NOMO-1 treated with dmso at 0.1 percent for 144 hours (cell line): ENCODE measurements around the gene TRIM17.
"Not testable (repeated sequence)": the region's sequence is repeated elsewhere in the genome, so short reads cannot be mapped to it uniquely, and the experiment has no call there.

ENCODE experiments used
- DNase-seq: peaks from one replicate; lab custom pipeline; 2025; ENCODE audit not compliant: unreplicated experiment; lab: John Stamatoyannopoulos, UW

The TRIM17 gene

DNA sequence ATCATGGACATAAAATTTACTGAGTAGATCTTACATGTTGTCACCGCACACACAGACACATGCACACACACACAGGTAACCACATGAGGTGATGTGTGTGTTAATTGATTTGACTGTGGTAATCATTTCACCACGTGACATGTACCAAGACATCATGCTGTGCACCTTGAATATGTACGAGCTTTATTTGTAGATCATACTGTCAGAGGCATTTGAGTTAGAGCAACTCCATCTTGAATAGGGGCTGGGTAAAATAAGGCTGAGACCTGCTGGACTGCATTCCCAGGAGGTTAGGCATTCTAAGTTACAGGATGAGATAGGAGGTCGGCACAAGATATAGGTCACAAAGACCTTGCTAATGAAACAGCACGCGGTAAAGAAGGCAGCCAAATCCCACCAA is 31.7 kb upstream of the TRIM17 start:
- DNase-seq = no peak

GRCh38 chr1:228446852-228447251 is 30.2 kb upstream of the TRIM17 start:
- DNase-seq = no peak

- no peak for DNase-seq
Measured at GRCh38 chr1:228445843-228446650, 29.4 kb upstream of the TRIM17 start.

GRCh38 chr1:228445490-228445842 is 28.8 kb upstream of the TRIM17 start:
- DNase-seq = no peak

- DNase-seq = no peak
Measured at GRCh38 chr1:228443395-228443794, 26.7 kb upstream of the TRIM17 start.

DNA sequence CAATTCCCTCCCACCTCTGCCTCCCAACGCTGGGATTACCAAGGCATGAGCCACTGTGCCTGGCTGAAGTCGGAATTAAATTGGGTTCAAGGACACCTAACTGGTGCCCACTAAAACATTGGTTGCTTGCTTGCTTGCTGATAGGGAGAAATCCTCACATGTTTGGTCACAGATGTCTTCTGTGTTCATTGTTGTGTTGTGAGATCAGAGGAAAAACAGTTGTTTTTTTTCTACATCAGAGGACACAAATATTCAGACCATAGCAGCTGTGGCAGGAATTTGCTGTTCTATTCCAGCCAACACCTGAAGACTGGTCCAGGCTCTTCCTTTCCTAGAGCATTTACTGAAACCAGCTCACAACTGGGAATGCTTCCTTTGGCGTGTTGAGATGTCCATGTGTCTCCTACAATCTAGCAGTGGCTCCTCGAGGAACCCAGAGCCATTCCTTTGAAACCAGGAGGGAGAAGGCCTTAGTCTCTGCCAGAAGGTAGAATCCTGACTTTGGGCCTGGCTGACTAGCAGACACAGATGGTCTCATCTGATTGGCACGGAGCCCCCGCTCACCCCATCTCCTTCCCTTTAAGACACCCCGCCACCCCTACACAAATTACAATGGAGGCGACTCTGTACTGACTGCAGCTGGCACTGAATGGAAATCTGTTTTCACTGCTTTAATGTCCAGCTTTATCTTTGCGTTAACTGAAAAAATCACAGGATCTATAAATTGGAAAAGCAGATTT is 24.3 kb upstream of the TRIM17 start:
- DNase-seq = no peak

DNA sequence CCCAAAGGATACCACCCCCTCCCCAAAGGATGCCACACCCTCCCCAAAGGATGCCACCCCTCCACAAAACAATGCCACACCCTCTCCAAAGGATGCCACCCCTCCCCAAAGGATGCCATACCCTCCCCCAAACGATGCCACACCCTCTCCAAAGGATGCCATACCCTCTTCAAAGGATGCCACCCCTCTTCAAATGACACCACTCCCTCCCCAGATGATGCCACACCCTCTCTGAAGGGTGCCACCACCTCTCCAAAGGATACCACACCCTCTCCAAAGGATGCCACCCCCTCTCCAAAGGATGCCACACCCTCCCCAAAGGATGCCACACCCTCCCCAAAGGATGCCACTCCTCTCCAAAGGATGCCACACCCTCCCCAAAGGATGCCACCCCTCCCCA is 21.6 kb upstream of the TRIM17 start:
- DNase-seq = no peak

DNA sequence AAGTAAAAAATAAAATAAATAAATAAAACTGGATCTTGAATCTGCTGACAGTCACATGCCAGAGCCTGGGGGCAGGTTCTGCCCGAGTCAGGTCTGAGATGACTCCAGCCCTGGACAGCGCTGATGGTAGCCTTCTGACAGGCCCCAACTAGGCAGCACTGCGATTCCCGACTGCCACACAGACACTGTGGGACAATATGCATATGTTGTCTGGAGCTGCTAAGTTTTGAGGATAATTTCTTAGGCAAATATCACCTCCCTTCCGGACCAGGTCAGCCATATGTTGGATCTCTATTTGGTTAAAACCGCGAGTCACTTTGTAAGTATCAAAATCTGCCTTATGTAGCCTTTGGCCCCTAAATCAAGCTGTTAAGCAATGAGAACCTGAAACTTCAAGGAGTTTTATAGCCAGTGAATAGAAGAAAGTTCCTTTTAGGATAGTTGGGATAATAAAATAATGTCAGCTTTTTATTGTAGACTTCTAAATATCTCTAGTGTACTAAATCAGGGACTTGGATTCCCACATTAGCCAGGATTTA is 20.8 kb upstream of the TRIM17 start:
- no peak for DNase-seq

DNA sequence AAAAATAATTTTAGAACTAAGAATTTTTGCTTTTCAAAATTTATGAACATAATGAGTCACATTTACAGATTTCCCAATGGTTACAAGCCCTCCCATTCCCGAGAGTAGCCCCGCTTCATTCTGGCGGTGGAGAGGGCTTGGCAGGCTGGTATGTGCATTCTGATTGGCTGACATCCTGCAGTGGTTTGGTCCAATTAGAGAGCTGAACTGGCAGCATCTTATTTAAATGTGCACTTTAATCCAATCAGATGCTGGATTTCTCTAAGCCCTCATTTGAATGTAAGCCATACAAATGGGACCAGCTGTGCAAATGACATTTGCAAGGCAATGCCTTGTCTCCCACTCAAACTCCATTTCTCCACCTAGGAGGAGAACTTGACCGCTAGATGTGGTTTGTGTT is 18.0 kb upstream of the TRIM17 start:
- no peak for DNase-seq

DNA sequence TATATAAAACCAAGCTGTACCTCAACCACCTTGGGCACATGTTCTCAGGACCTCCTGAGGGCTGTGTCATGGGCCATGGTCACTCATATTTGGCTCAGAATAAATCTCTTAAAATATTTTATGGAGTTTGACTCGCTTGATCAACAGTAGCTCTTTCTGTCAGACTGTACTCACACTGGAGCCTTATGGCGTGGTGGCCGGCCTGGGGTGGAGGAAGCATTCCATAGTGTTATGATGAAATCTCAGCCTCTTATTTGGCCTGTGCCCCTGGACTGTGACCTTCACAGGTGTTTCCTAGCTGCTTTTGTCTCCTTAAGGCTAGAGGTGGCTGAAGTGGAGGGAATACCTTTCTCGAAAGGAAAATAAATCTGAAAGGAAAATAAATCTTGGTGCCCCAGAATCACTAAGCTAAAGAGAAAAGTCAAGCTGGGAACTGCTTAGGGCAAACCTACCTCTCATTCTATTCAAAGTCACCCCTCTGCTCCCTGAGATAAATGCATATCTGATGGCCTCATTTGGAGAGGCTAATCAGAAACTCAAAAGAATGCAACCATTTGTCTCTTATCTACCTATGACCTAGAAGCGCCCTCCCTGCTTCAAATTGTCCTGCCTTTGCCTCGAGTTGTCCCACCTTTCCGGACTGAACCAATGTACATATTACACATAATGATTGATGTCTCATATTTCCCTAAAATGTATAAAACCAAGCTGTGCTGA is 16.8 kb upstream of the TRIM17 start:
- not testable (repeated sequence) for DNase-seq

- DNase-seq = no peak
Measured at GRCh38 chr1:228430243-228430642, 13.6 kb upstream of the TRIM17 start.

DNA sequence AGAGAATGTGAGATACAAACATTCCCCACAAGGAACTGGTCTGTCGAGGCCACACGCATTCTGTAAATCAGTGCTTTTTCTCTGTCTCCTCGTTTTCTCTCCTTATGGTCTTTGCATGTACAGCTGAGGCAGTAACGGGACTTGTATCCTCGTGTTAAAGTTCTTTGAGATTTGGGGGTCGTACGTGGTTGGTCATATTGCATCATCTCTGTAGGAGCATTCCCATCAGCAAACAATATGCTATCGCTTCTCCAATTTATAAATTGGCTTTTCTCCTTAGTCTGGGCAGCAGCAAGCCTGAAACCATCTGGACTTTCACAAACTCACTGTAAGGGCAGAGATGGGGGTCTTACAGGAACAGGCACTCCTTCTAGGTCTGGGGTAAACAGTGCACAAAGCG is 13.0 kb upstream of the TRIM17 start:
- DNase-seq = no peak

DNA sequence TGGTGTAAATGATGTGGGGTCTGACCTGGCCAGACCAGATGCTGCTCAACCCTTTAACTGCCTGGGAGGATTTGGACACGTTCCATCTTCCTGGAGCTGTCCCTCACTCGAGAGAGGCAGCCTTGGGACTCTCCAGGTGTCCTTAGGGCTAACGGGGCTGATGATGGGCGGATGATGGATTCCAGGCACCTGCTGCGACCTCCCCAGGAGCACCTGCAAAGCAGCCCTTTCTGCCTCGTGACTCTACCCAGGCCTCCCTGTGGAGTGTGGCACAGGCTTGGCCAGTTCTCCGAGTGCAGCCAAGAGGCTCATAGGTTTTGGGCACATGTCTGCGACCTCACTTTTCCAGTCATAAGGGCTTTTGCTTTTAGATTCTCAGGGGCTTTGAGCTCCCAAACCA is 12.3 kb upstream of the TRIM17 start:
- DNase-seq = no peak

DNA sequence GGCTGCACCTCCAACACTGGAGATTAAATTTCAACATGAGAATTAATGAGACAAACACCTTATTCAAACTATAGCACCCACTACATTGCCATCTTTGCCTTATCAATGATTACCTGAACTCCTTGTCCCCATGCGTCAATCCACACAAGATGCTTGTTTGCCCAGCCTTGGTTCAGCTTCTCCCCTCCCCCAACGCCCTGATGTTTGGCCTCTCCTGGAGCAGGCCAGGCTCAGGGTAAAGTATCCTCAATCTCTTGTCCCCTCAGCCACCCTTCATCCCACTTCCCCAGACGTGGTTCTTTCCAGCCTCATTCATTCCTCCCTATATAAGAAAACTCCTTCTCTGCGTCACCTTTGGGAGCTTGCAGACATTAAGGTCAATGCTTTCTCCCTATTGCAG is 11.8 kb upstream of the TRIM17 start:
- no peak for DNase-seq

DNA sequence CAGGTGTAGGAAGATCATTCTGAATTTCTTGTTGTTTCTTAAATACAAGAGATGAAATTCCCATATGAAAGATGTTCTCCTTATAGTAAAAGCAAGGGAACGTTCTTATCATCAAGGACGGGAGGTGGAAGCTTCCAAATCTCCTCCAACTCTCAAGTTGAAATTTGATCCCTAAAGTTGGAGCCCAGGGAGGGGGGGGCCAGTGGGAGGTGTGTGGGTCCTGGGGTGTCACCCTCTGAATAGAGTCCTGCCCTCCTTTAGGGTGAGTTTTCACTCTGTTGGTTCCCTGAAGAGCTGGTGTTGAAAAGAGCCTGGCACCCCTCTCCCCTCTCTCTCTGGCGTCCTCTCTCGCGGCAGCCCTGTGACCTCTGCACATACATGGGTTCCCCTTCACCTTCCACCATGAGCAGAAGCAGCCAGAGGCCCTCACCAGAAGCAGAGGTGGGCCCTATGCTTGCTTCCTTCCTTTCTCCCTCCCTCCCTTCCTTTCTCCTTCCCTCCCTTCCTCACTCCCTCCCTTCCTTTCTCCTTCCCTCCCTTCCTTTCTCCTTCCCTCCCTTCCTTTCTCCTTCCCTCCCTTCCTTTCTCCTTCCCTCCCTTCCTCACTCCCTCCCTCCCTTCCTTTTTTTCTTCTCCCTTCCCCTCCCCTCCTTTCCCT is 10.0 kb upstream of the TRIM17 start:
- DNase-seq = no peak

- DNase-seq = no peak
Measured at GRCh38 chr1:228424685-228425660, 8.3 kb upstream of the TRIM17 start.

DNA sequence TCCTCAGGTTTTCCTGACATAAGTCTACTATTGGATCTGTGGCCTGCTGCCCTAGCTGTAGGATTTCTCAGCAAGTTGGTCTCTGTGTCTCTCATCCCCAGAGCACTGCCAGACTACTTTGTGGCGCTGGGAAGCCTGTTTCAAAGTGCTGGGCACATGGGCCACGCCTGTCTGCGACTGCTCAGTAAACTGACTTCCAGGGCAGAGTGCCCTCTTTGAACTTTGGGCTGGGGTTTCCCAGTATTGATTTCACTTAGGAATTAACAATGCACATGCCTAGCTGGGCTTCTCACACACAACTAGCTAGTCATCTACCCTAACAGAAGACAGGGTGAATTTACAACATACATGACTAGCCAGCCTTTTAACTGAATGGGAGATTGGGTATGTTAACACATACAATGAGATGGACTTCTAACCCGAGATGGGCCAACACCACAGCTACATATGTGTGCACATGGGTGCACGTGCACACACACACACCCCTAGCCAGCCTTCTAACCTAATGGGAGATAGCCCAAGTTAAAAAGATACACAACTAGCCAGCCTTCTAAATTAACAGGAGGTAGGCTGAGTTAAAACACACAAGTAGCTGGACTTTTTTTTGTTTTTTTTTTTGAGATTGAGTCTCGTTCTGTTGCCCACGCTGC is 6.9 kb upstream of the TRIM17 start:
- DNase-seq = no peak

- DNase-seq = no peak
Measured at GRCh38 chr1:228420968-228421826, 4.5 kb upstream of the TRIM17 start.
